GM19043 (cell line): ENCODE data around the gene TMCC2.

Experiments
- ATAC-seq: cut with Tn5 transposase; IDR thresholded peaks from one replicate; pipeline ENCODE4 v1.9.1; 2021; ENCODE audit warnings: low read depth; ENCODE audit not compliant: unreplicated experiment

TMCC2 gene

DNA sequence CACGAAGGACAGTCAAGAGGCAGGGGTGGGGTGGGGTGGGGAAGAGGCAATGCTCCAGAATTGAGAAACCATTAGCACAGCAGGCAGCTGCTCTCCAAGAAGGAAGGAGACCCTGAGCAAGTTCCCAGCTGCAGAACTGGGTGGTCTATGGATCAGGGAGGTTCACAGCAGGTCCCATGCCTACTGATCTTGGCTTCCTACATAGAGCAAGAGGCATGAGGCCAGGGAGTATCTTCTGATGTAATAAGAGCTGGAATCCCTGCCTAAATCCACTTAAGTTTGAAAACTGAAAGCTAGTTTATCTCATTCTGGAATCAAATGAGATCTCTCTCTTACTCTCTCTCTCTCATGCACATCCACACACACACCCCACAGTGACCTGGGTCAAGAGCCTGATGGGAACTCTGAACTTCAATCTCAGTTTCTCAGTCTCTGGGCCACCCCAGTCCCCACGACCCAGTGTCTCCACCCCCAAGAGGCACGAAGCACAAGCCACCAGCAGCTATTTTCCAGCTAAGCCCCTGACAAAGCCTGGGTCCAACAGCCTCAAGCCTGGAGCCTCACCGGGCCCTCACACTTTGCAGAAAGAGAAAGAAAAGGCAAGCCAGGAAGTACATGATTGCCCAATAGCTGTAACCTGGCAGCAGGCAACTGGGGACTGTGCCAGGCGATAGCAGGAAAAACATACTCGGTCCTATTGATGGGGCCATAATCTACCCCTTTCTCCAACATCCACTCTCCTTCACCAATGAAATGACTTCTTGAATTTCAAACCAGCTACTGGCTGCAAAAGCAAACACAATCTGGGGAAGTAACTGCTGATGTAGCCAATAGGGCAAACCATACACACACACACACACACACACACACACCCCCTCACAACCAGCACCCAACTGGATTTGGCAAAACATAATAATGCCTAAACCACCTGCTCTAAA is 91.6 kb downstream of the TMCC2 start:
- no peak for ATAC-seq

DNA sequence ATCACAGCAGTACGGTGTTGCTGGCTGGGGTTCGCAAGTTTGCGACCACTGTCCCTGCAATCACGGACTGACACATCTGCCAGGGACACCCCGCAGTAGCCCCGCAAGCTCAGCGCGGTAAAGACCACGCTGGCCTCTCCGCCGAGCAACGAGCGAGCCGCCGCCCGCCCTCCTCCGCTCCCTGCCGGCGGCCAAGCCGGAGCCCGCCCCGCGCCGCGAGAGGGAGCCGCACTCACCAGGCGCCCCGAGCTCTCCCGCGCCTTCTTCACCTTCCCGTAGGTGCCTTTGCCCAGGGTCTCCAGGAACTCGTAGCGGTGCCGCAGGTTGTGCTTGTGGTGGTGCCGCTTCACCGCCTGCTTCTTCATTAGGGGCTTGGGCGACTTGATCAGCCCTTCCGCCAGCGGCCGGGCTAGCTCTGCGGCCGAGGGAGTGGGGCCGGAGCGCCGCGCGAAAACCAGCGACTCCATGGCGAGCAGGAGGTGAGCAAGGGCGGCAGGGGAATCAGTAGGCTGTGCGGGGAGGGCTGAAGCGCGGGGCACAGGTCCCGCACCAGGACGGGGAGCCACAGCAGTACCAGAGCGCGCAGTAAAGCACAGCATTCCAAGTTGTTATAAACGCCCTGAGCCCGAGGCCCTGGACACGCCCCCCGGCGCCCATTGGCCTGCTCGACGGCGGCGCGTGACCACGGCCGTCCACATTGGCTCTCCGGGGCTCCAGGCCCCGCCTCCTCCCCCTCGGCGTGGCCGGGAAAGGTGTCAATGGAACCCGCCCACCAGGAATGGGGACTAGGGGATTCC is 93.6 kb downstream of the TMCC2 start, which contains the start of gene NUAK2:
Gene NUAK2 (minus strand): TSS at position 584 of the 797 bp plus-strand sequence. CDS start 117 bp downstream, at position 467.
- no peak for ATAC-seq

DNA sequence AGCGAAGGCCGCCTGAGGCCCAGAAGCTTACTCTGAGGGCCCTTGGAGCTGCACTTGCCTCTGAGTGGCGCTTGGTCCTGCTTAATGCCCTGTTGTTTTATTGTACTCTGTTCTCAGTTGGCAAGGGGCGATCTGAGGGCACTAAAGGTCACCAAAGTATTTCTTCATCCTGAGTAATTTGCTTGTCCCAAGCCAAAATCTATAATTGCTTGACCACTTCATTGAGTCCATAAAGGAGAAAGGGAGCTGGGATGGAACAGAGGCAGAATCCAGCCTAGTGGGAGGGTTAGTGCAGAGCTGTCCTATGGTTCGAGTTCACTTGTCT is 94.2 kb downstream of the TMCC2 start:
- no peak for ATAC-seq
